ENCODE results near the gene KIRREL3.

The KIRREL3 gene

GRCh38 chr11:126891556-126892217, 108.9 kb downstream of the KIRREL3 start:
- TF ChIP-seq, protein P1, sequence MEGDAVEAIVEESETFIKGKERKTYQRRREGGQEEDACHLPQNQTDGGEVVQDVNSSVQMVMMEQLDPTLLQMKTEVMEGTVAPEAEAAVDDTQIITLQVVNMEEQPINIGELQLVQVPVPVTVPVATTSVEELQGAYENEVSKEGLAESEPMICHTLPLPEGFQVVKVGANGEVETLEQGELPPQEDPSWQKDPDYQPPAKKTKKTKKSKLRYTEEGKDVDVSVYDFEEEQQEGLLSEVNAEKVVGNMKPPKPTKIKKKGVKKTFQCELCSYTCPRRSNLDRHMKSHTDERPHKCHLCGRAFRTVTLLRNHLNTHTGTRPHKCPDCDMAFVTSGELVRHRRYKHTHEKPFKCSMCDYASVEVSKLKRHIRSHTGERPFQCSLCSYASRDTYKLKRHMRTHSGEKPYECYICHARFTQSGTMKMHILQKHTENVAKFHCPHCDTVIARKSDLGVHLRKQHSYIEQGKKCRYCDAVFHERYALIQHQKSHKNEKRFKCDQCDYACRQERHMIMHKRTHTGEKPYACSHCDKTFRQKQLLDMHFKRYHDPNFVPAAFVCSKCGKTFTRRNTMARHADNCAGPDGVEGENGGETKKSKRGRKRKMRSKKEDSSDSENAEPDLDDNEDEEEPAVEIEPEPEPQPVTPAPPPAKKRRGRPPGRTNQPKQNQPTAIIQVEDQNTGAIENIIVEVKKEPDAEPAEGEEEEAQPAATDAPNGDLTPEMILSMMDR (IDR thresholded peaks at IDR 0.05; ENCODE audit: insufficient read depth, low read length, missing control alignments): no peak
- no peak overlapping the region for H3K4me3 ChIP-seq (ENCODE audit: low read depth, low read length)
- ChIA-PET CTCF (interaction anchor here (0.6 to 3.2 kb wide), 5 partner anchors 8 to 450 kb away, joined by 3 to 16 read pairs (median 3); no protein-coding TSS in a partner anchor), POLR2A (no interaction called here)
- DNase-seq (ENCODE audit: low read depth, low spot score): no peak

DNA sequence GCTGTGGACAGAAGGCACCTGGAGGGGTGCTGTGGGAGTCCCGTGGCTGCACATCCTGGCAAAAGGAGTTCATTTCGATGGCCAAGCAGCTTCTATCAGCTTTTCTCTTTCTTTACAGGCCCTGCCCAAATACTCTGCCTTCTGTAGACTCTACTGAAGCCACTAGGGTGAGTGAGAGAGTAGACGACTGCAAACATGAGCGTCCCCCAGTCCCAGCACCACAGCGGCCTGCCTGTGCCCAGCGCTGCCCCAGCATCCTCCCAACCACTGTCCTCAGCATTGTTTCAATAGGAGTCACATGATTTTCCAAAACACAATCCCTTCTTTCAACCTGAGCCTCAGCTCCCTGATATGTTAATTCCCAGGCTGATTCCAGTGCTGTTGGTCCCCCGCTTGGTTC, 110.0 kb downstream of the KIRREL3 start:
- ChIA-PET CTCF (interaction anchor here (0.9 to 3.2 kb wide), 2 partner anchors 10 to 100 kb away, joined by 3 to 16 read pairs; no protein-coding TSS in a partner anchor), POLR2A (no interaction called here)
- no peak overlapping the region for H3K4me3 ChIP-seq (ENCODE audit: low read depth, low read length)
- DNase-seq (ENCODE audit: low read depth, low spot score): no peak
- TF ChIP-seq, protein P1 (IDR thresholded peaks at IDR 0.05; ENCODE audit: insufficient read depth, low read length, missing control alignments): no peak

DNA sequence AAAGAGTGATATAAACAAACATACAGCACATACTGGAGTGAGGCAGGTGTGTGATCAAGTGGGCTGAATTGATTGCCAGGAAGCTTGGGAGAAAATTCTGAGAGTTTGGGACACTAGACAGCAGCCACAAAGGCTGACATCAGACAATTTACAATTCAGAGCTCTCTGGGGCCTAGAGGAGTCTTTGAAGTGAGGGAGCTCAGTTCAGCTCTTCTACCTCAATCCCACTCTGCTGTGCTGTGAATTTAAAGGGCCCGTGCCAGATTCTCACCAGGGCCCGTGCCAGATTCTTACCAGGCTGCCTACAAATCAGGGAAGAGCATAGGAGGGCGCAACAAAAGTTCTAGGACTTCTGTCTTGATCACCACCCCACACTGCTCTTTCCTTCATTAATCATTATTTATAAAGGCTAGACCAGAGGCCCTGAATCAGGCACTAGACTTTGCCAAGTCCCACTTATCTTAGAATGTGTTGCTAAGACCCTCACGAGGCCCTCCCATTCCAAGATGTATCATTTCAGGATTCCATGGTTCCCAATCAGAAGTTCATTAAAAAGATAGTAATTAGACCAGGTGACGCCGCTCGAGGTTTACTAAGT, 112.4 kb downstream of the KIRREL3 start:
- ChIA-PET CTCF (no interaction called here), POLR2A (no interaction called here)

GRCh38 chr11:126886636-126887035, 113.9 kb downstream of the KIRREL3 start:
- TF ChIP-seq, protein P1 (IDR thresholded peaks at IDR 0.05; ENCODE audit: insufficient read depth, low read length, missing control alignments): no peak
- ChIA-PET POLR2A (no interaction called here), CTCF (interaction anchor here (1.6 kb wide), 1 partner anchor 17 kb away, joined by 4 read pairs; no protein-coding TSS in a partner anchor)
- DNase-seq (ENCODE audit: low read depth, low spot score): no peak
- H3K4me3 ChIP-seq (ENCODE audit: low read depth, low read length): no peak overlapping the region

More for the DNA sequence above, 112.4 kb downstream of the KIRREL3 start:
- DNase-seq (ENCODE audit: low read depth, low spot score): no peak
- H3K4me3 ChIP-seq (ENCODE audit: low read depth, low read length): no peak overlapping the region
- TF ChIP-seq, protein P1 (IDR thresholded peaks at IDR 0.05; ENCODE audit: insufficient read depth, low read length, missing control alignments): no peak

GRCh38 chr11:126886085-126886484, 114.5 kb downstream of the KIRREL3 start:
- H3K4me3 ChIP-seq (ENCODE audit: low read depth, low read length): no peak overlapping the region
- no peak for DNase-seq (ENCODE audit: low read depth, low spot score)
- CTCF ChIA-PET: interaction anchor here (1.6 kb wide), 1 partner anchor 17 kb away, joined by 4 read pairs; no protein-coding TSS in a partner anchor
- POLR2A ChIA-PET: no interaction called here
- TF ChIP-seq, protein P1 (IDR thresholded peaks at IDR 0.05; ENCODE audit: insufficient read depth, low read length, missing control alignments): no peak

GRCh38 chr11:126884594-126884993, 116.0 kb downstream of the KIRREL3 start:
- ChIA-PET POLR2A (no interaction called here), CTCF (no interaction called here)
- no peak for DNase-seq (ENCODE audit: low read depth, low spot score)
- no peak overlapping the region for H3K4me3 ChIP-seq (ENCODE audit: low read depth, low read length)
- TF ChIP-seq, protein P1 (IDR thresholded peaks at IDR 0.05; ENCODE audit: insufficient read depth, low read length, missing control alignments): no peak
